Motor neuron (in vitro differentiated cells): ENCODE results near the gene ELANE. TPM values are rescaled to one million over a fixed set of nuclear protein-coding genes. Genes with fewer than 3 reads are reported as not detected.

Experiments
- ATAC-seq, 8 experiments: fragments of 200-7000 bp; cut with Tn5 transposase; replicated peaks in 6 of 8; 2 replicates each; pipeline ENCODE4 v1.8.0; 2021; ENCODE audit warnings: mild to moderate bottlenecking in 8 of 8, moderate library complexity in 8 of 8
- H3K27ac ChIP-seq, 2 donors: fragments of 250-450 bp; sonication (Bioruptor Pico); 2 replicates each; pipeline ENCODE4 v1.9.0; 2021; ENCODE audit warnings: antibody characterized with exemption in 2 of 2, mild to moderate bottlenecking in 2 of 2, moderate library complexity in 1 of 2
- H3K4me1 ChIP-seq, 2 donors: fragments of 250-450 bp; sonication (Bioruptor Pico); replicated peaks in 1 of 2; 2 replicates each; pipeline ENCODE4 v1.6.1; 2021; ENCODE audit warnings: antibody characterized with exemption in 2 of 2, mild to moderate bottlenecking in 2 of 2, moderate library complexity in 1 of 2
- H3K4me3 ChIP-seq, 5 donors: fragments of 250-450 bp; sonication (Bioruptor Pico); 2 replicates each; pipeline ENCODE4 v1.9.0; 2021; ENCODE audit warnings: antibody characterized with exemption in 5 of 5, mild to moderate bottlenecking in 5 of 5, moderate library complexity in 4 of 5
- WGBS, 10 experiments: fragments of 450-650 bp; shearing (Covaris generic); methylation state at CpG; one replicate each; pipeline ENCODE4 v1.0.0; 2022; 5-methylcytosine and 5-hydroxymethylcytosine counted together
- in situ Hi-C, 9 experiments: fragments of 400-800 bp; cut with MboI; loops; one replicate each; pipeline ENCODE4 v1.15.0; 2021; ENCODE audit warnings: low sequenced_read_pairs in 9 of 9, low pct_unique_long_range_greater_than_20kb in 2 of 9; ENCODE audit not compliant: unreplicated experiment in 9 of 9
- total RNA-seq, 8 experiments: library from RNA; unstranded; fragments of 300-600 nt; gene quantifications; 2 replicates each; pipeline versions ENCODE4 v1.2.3 to v1.2.4, GENCODE V29; 2022

ELANE gene
- total RNA-seq, 8 experiments from 2014 or later, result 0.32 TPM; not detected in 7

GRCh38 chr19:897442-898039 is 45.4 kb downstream of the ELANE start:
- Histone ChIP-seq H3K4me1 (peaks cover 12 to 21% of the 10 kb centered on the region in 2 donors), H3K27ac (no peak overlapping the region), H3K4me3 (no peak overlapping the region)
- in situ Hi-C loops, result no loop called here
- no peak for ATAC-seq
- WGBS, 10 experiments, result 80 to 83% (median 82%) methylated on average over 1 to 2 of the region's 26 CpGs; no CpG with 5 or more reads in 7 of the 10 experiments

DNA sequence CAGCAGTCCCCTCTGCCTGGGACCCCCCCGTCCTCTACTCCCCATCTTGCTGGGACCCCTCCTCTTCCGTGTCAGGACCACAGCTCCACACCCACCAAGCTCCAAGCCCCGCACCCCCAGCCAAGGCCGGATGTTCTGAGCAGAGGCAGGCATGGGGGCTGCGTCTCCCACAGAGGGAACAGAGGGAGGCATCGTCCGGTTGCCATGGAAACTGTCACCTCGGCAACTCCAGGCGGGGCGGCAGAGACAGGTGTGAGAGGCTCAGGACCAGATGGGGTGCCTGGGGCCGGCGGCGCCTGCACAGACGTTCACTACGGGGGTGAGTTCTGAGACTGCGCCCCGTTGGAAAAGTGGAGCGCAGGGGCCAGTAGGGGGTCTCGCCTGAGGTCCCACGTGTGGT is 46.6 kb downstream of the ELANE start:
- Histone ChIP-seq H3K27ac (peak overlapping the region in 1 of 2 donors; percentile 17), H3K4me3 (no peak overlapping the region), H3K4me1 (peaks cover 22 to 32% of the 10 kb centered on the region in 2 donors)
- in situ Hi-C loops, result no loop called here
- peak in 5 of 8 experiments; percentile 58 to 73 (median 66) for ATAC-seq
- WGBS, 10 experiments, result 12% methylated on average over 10 of the region's 20 CpGs; no CpG with 5 or more reads in 9 of the 10 experiments

DNA sequence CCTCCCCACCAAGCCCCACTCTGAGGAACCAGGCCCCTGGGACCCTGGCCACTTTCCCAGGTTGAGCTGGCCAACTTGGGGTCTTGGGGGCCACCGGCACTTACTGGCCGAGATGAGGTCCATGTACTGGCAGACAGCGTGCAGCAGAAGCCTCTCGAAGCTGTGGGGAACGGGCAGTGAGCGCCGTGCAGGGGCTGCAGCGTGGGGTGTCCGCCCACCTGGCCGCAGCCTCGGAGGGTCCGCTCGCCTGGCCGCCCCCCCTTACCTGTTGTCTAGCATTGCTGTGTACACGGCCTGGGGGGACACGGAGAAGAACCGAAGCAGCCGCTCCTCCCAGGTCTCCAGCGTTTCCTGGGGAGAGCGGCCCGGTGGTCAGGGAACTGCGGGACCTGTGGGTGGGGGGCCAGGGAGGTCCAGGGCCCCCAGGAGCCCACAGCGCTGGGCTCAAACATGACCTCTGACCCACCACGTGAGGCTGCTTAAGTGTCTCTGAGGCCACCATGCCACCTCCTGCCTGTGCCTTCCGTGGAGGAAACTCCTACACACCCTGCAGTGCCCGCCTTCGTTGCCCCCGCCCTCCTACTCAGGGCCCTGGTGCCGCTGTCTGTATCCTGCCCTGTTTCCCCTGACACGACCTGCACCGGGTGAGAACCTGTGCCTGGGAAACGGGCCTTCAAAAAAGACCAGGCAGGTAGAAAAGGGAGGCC is 47.4 kb downstream of the ELANE start:
- 62 to 100% (median 68%) methylated on average over 1 to 7 of the region's 32 CpGs; no CpG with 5 or more reads in 6 of the 10 experiments for WGBS, 10 experiments
- in situ Hi-C loops, result loop anchor here in 1 of 9 experiments (25.0 kb wide), 2 partner anchors 137 to 237 kb away; partner anchors contain the start of genes MISP and RNF126
- Histone ChIP-seq H3K27ac (peak overlapping the region in 1 of 2 donors; percentile 17), H3K4me3 (no peak overlapping the region), H3K4me1 (peaks cover 22 to 32% of the 10 kb centered on the region in 2 donors)
- ATAC-seq, result no peak

GRCh38 chr19:900043-900301 is 47.9 kb downstream of the ELANE start:
- in situ Hi-C loops, result loop anchor here in 1 of 9 experiments (25.0 kb wide), 2 partner anchors 138 to 238 kb away; partner anchors contain the start of genes MISP and RNF126
- H3K4me3 ChIP-seq, result no peak overlapping the region
- ATAC-seq, result no peak
- H3K27ac ChIP-seq, result no peak overlapping the region
- peaks cover 22 to 32% of the 10 kb centered on the region in 2 donors for H3K4me1 ChIP-seq
- WGBS, 10 experiments, result 95 to 100% methylated on average over 1 to 4 of the region's 15 CpGs; no CpG with 5 or more reads in 8 of the 10 experiments

DNA sequence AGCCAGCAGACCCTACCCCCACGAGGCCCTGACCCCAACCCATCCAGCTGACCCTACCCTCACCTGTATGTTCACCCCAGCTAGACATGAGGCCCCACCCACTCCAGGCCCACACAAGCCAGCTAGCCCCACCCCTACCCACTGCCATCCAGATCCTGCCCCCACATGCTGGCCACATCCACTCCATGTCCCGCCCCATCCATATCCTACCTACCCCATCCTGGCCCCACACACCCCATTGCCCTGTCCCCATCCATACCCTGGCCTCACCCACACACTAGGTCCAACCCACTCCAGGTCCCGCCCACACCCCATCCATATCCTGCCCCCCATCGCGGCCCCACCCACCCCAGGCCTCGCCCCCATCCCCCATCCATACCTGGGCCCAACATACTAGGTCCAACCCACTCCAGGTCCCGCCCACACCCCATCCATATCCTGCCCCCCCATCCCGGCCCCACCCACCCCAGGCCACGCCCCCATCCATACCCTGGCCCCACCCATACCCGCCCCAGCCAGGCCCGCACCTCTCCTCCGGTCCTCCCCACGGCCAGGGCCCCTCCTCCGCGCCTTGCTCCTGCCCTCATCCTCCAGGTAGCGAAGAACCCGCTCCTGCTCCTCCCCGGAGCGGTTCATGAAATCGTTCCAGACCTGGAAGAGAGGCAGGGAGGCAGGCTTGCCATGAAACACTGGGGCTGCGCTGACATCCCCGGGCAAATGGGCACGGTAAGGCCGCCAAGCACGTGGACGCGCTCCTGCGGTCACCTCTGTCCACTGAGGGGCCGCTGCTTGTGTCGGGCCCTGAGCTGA is 48.4 kb downstream of the ELANE start:
- Histone ChIP-seq H3K27ac (no peak overlapping the region), H3K4me1 (peaks cover 22 to 32% of the 10 kb centered on the region in 2 donors), H3K4me3 (no peak overlapping the region)
- in situ Hi-C loops, result loop anchor here in 1 of 9 experiments (25.0 kb wide), 2 partner anchors 138 to 238 kb away; partner anchors contain the start of genes MISP and RNF126
- peak in 5 of 8 experiments; percentile 15 to 70 (median 33) for ATAC-seq
- no CpG with 5 or more reads among the region's 30 CpGs for WGBS, 10 experiments

DNA sequence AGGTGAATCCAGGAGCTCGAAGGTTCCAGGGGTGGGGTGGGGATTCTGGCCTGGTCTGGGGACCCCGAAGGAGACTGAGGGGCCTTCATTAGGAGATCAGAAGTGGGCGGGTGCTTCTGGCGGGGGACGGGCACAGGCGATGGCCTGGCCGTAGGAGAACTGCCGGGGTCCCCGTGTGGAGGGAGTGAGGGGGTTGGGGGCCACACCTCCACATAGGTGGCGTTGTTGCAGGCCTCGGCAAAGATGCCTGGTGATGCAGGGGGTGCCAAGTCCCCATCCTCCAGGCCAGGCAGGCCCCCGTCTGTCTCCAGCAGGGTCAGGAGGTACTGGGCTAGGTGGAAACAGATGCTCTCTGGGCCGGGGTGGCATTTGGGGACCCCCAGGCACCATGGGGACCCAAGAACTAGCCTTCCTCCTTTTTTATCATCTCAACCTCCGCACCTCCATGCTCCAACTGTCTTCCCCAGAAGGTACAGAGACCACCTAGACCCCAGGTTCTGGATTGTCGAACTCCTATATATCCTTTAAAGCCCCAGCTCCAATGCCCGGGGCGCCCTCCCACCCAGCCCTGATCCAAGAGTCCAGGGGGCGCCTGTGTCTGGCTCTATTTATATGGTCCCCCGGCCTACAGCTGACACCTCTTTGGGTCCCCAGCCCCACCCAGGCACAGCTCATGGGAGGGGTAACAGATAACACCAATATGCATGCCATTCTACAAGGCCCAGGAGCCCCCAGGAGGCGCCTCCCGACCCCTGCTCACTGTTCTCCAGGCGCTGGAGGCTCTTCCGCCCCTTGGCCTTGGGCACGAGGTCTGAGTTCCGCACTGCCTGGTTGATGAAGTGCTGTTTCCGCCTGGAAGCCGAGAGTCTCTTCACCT is 49.4 kb downstream of the ELANE start:
- H3K4me3 ChIP-seq, result no peak overlapping the region
- no peak overlapping the region for H3K27ac ChIP-seq
- in situ Hi-C loops, result loop anchor here in 1 of 9 experiments (25.0 kb wide), 2 partner anchors 139 to 239 kb away; partner anchors contain the start of genes MISP and RNF126
- H3K4me1 ChIP-seq, result peaks cover 22 to 32% of the 10 kb centered on the region in 2 donors
- ATAC-seq, result no peak
- WGBS, 10 experiments, result no CpG with 5 or more reads among the region's 27 CpGs

DNA sequence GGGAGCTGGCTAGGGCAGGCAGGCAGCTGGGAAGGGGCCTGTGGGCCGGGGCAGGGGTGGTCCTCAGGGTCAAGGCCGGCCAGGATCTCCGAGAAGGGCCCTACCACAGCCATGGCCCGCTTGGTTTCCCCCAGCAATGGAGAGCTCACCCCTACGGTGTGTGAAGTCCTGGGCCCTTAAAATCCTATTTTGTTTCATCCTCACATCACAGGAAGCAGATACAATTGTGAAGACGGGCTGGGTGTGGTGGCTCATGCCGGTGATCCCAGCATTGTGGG is 49.9 kb downstream of the ELANE start:
- no peak overlapping the region for H3K4me3 ChIP-seq
- ATAC-seq, result no peak
- peaks cover 22 to 32% of the 10 kb centered on the region in 2 donors for H3K4me1 ChIP-seq
- no peak overlapping the region for H3K27ac ChIP-seq
- in situ Hi-C loops, result loop anchor here in 1 of 9 experiments (25.0 kb wide), 2 partner anchors 140 to 240 kb away; partner anchors contain the start of genes MISP and RNF126
- 100% methylated on average over 3 of the region's 7 CpGs; no CpG with 5 or more reads in 9 of the 10 experiments for WGBS, 10 experiments

DNA sequence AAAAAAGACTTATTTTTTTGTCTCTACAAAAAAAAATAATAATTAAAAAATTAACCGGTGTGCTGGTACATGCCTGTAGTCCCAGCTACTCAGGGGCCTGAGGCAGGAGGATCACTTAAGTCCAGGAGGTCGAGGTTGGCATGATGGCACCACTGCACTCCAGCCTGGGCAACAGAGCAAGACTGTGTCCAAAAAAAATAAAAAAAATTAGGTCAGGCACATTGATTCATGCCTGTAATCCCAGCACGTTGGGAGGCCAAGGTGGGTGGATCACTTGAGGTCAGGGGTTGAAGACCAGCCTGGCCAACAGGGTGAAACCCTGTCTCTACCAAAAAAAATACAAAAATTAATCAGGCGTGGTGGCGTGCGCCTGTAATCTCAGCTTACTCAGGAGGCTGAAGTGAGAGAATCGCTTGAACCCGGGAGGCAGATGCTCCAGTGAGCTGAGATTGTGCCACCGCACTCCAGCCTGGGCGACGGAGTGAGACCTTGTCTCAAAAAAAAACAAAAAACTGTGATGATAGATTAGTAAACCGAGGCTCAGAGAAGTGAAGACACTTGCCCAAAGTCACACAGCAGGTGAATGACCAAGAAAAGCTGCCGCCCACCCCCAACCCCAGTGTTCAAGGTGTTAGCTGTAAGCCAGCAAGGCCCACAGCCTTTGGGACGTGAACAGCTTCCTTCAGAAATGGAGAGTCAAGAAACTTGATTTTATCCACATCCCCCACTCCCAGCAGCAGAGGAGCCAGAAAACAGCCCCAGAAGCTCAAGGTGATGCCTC is 50.5 kb downstream of the ELANE start:
- 50 to 90% (median 80%) methylated on average over 1 to 9 of the region's 14 CpGs; no CpG with 5 or more reads in 4 of the 10 experiments for WGBS, 10 experiments
- Histone ChIP-seq H3K4me3 (no peak overlapping the region), H3K27ac (no peak overlapping the region), H3K4me1 (peaks cover 22 to 32% of the 10 kb centered on the region in 2 donors)
- in situ Hi-C loops, result loop anchor here in 1 of 9 experiments (25.0 kb wide), 2 partner anchors 140 to 240 kb away; partner anchors contain the start of genes MISP and RNF126
- no peak for ATAC-seq

DNA sequence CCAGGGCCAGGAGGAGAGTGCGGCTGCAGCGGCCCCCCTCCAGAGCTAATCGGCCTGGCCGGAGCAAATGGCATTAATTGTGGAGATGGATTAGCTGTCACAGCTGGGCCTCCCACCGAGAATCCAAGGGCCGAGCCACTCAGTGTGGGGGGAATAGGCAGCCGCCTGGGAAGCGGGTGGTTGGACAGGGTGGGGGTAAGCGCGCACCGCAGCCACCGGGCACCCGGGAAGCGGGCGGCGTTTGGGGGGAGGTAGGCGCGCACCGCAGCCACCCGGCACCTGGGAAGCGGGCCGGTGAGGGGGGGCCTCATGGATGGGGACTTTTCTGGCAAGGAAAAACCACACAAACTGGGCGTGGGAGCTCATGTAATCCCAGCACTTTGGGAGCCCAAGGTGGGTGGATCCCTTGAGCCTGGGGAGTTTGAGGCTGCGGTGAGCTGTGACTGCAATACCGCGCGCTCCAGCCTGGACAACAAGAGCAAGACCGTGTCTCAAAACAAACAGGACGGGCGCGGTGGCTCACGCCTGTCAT is 51.2 kb downstream of the ELANE start:
- in situ Hi-C loops, result loop anchor here in 1 of 9 experiments (25.0 kb wide), 2 partner anchors 141 to 241 kb away; partner anchors contain the start of genes MISP and RNF126
- H3K4me3 ChIP-seq, result peak overlapping the region in 4 of 5 donors; percentile 6 to 19 (median 9)
- ATAC-seq, result peak in 7 of 8 experiments; percentile 40 to 86 (median 85)
- WGBS, 10 experiments, result 0 to 60% (median 6%) methylated on average over 2 to 6 of the region's 32 CpGs; no CpG with 5 or more reads in 7 of the 10 experiments
- H3K4me1 ChIP-seq, result peaks cover 20 to 30% of the 10 kb centered on the region in 2 donors
- H3K27ac ChIP-seq, result peak overlapping the region; percentile 24 to 51

DNA sequence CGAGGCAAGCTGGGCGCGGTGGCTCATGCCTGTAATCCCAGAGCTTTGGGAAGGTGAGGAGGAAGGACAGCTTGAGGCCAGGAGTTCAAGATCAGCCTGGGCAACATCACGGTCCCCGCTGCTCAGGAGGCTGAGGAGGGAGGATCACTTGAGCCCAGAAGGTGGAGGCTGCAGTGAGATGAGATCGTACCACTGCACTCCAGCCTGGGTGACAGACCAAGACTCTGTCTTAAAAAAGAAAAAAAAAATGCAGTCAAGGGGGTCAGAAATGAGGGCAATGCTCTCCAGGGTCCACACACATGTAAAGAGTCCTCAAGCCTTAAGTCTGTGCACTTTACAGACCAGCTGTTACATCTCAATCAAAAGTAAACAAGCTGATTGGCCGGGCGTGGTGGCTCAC is 52.4 kb downstream of the ELANE start:
- WGBS, 10 experiments, result 62 to 95% (median 94%) methylated on average over 2 to 6 of the region's 8 CpGs; no CpG with 5 or more reads in 4 of the 10 experiments
- Histone ChIP-seq H3K4me1 (peaks cover 11 to 23% of the 10 kb centered on the region in 2 donors), H3K27ac (no peak overlapping the region), H3K4me3 (no peak overlapping the region)
- no peak for ATAC-seq
- in situ Hi-C loops, result loop anchor here in 1 of 9 experiments (25.0 kb wide), 2 partner anchors 142 to 242 kb away; partner anchors contain the start of genes MISP and RNF126
